BJ (cell line): ENCODE data around the gene ZNF552. TPM values are rescaled to one million over a fixed set of nuclear protein-coding genes. Genes with fewer than 3 reads are reported as not detected.
"Not testable (repeated sequence)": the region's sequence is repeated elsewhere in the genome, so short reads cannot be mapped to it uniquely, and the experiment has no call there.

Source experiments
- CTCF ChIA-PET: fragments of 350-600 bp; formaldehyde crosslinking; extraction: SDS; loops from one replicate; lab custom pipeline; 2021; ENCODE audit warnings: antibody characterized with exemption, inconsistent platforms; lab: Yijun Ruan, JAX
- POLR2A ChIA-PET: fragments of 300-600 bp; sonication (Branson Sonifier 250); formaldehyde crosslinking; extraction: SDS; loops from one replicate; lab custom pipeline; 2021; ENCODE audit warnings: antibody characterized with exemption; lab: Charles Lee
- DNase-seq: peaks from one replicate; pipeline ENCODE4 v3.0.0-alpha.2; 2011; ENCODE audit warnings: low read depth
- H3K27me3 ChIP-seq: 2 replicates; pipeline ENCODE4 v1.6.0; 2011; ENCODE audit warnings: low read length; ENCODE audit not compliant: control insufficient read depth, insufficient read depth
- H3K36me3 ChIP-seq: 2 replicates; pipeline ENCODE4 v1.5.1; 2011; ENCODE audit warnings: low read length; ENCODE audit not compliant: control insufficient read depth, insufficient read depth
- H3K4me3 ChIP-seq: 2 replicates; pipeline ENCODE4 v1.5.1; 2011; ENCODE audit warnings: low read depth, mild to moderate bottlenecking, control low read depth, low read length
- CTCF ChIP-seq: IDR thresholded peaks from 2 replicates; pipeline ENCODE4 v1.5.1; 2011; ENCODE audit warnings: low read depth, mild to moderate bottlenecking, control low read depth, inconsistent platforms, low read length, moderate library complexity; ENCODE audit not compliant: insufficient read depth
- polyA minus RNA-seq: library from RNA; depleted of rRNA, polyadenylated mRNA; stranded (reverse); fragments of >200 nt; gene quantifications from 2 replicates; pipeline ENCODE4 v1.2.3, GENCODE V29; 2011; rRNA and poly(A)+ RNA removed
- polyA plus RNA-seq: library from polyadenylated mRNA; depleted of rRNA; stranded (reverse); fragments of >200 nt; gene quantifications from 2 replicates; pipeline ENCODE4 v1.2.3, GENCODE V29; 2011; rRNA removed

Gene ZNF552
- polyA plus RNA-seq (2.1 and 2.5 TPM in 2 replicates), polyA minus RNA-seq (5.8 and 6.8 TPM in 2 replicates)

- H3K36me3 ChIP-seq, result no peaks in the 10 kb centered on the region; the same call in 1 of the 2 replicates
- no peak for TF ChIP-seq CTCF
- peak; percentile 66 for DNase-seq
- no peaks in the 10 kb centered on the region for H3K27me3 ChIP-seq
- ChIA-PET POLR2A (interaction anchor here (0.6 kb wide), 1 partner anchor 11 kb away, joined by 24 read pairs; no protein-coding TSS in a partner anchor), CTCF (no interaction called here)
- H3K4me3 ChIP-seq, result peak within 1 kb of the TSS; percentile 77
These were observed at the start of gene ZNF552 for GRCh38 chr19:57814505-57815246. ZNF552 (minus strand) TSS chr19:57814913; CDS start chr19:57814743, 170 bp downstream.

- POLR2A ChIA-PET, CTCF ChIA-PET, H3K27me3 ChIP-seq, H3K4me3 ChIP-seq, DNase-seq: not testable (repeated sequence)
- H3K36me3 ChIP-seq, result peaks cover 25% of the 10 kb centered on the region
These were observed 47.6 kb upstream of the ZNF552 start for GRCh38 chr19:57862351-57862750.

GRCh38 chr19:57854117-57854516 lies 39.4 kb upstream of the ZNF552 start:
- POLR2A ChIA-PET, CTCF ChIA-PET, H3K27me3 ChIP-seq, H3K4me3 ChIP-seq, DNase-seq: not testable (repeated sequence)
- H3K36me3 ChIP-seq, result peaks cover 13% of the 10 kb centered on the region

- H3K4me3 ChIP-seq, DNase-seq, H3K36me3 ChIP-seq, H3K27me3 ChIP-seq, POLR2A ChIA-PET, CTCF ChIA-PET: not testable (repeated sequence)
These were observed 37.3 kb upstream of the ZNF552 start for GRCh38 chr19:57851812-57852603.

- TF ChIP-seq CTCF, result no peak
- Histone ChIP-seq H3K36me3 (peaks cover 6% of the 10 kb centered on the region), H3K4me3 (peak overlapping the region; percentile 77), H3K27me3 (no peaks in the 10 kb centered on the region)
- ChIA-PET POLR2A (no interaction called here), CTCF (no interaction called here)
- no peak for DNase-seq
These were observed 35.9 kb upstream of the ZNF552 start for GRCh38 chr19:57850553-57851017.

- DNase-seq, result peak; percentile 35
- POLR2A ChIA-PET, H3K27me3 ChIP-seq, CTCF ChIA-PET, H3K36me3 ChIP-seq: not testable (repeated sequence)
- peak within 1 kb of the TSS; percentile 77 for H3K4me3 ChIP-seq
These were observed 35.2 kb upstream of the ZNF552 start, which contains the start of gene ZNF587 for GRCh38 chr19:57849666-57850473. ZNF587 (plus strand) TSS chr19:57849859; CDS start chr19:57850039, 180 bp downstream.

- H3K4me3 ChIP-seq, CTCF ChIA-PET, H3K36me3 ChIP-seq, H3K27me3 ChIP-seq, DNase-seq, POLR2A ChIA-PET: not testable (repeated sequence)
These were observed 34.5 kb upstream of the ZNF552 start for GRCh38 chr19:57849162-57849665.

- H3K36me3 ChIP-seq, POLR2A ChIA-PET, H3K4me3 ChIP-seq, H3K27me3 ChIP-seq, DNase-seq, CTCF ChIA-PET: not testable (repeated sequence)
These were observed 32.5 kb upstream of the ZNF552 start for GRCh38 chr19:57847164-57847563.
